HepG2 (cell line): ENCODE results near the gene LRRC45.

Source experiments
- CEBPB ChIP-seq: IDR thresholded peaks from 2 replicates; pipeline ENCODE4 v1.6.1; 2011; ENCODE audit warnings: low read depth, low read length, improper control_type of control experiment, borderline replicate concordance
- CTCF ChIP-seq: sonication (generic); formaldehyde crosslinking; IDR thresholded peaks from 2 replicates; pipeline ENCODE4 v1.5.0; 2020; ENCODE audit warnings: mild to moderate bottlenecking, missing genetic modification reagents, moderate library complexity
- ZFYVE20 ChIP-seq: sonication (generic); formaldehyde crosslinking; IDR thresholded peaks from 2 replicates; pipeline ENCODE4 v1.8.0; 2023; ENCODE audit warnings: low read depth, mild to moderate bottlenecking, moderate library complexity, missing genetic modification reagents, borderline replicate concordance
- TF ChIP-seq, protein P1 (sequence below): IDR thresholded peaks from 2 replicates; pipeline ENCODE4 v1.6.1; 2016
- TF ChIP-seq, protein P2 (sequence below): IDR thresholded peaks from 2 replicates; pipeline ENCODE4 v1.6.1; 2012; ENCODE audit warnings: inconsistent platforms

- no peak for TF ChIP-seq CTCF (CRISPR knock-in tag)
- TF ChIP-seq, protein P1, sequence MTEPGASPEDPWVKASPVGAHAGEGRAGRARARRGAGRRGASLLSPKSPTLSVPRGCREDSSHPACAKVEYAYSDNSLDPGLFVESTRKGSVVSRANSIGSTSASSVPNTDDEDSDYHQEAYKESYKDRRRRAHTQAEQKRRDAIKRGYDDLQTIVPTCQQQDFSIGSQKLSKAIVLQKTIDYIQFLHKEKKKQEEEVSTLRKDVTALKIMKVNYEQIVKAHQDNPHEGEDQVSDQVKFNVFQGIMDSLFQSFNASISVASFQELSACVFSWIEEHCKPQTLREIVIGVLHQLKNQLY (CRISPR knock-in tag), result no peak
- no peak for TF ChIP-seq ZFYVE20 (CRISPR knock-in tag)
- TF ChIP-seq, protein P2, sequence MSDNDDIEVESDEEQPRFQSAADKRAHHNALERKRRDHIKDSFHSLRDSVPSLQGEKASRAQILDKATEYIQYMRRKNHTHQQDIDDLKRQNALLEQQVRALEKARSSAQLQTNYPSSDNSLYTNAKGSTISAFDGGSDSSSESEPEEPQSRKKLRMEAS, result no peak
- no peak for TF ChIP-seq CEBPB
These were observed 19.5 kb downstream of the LRRC45 start for GRCh38 chr17:82042649-82043048.
